Fibroblast of the aortic adventitia (primary cell): ENCODE measurements around the gene KLF13. TPM values are rescaled to one million over a fixed set of nuclear protein-coding genes. Genes with fewer than 3 reads are reported as not detected.

Experiments
- DNase-seq: peaks from one replicate; pipeline ENCODE4 v3.0.0-alpha.2; 2010; ENCODE audit warnings: low read depth
- H3K4me3 ChIP-seq: 2 replicates; pipeline ENCODE4 v1.5.1; 2011; ENCODE audit warnings: low read depth, mild to moderate bottlenecking, control low read depth, low read length, moderate library complexity
- CTCF ChIP-seq: IDR thresholded peaks from 2 replicates; pipeline ENCODE4 v1.5.1; 2011; ENCODE audit warnings: mild to moderate bottlenecking, low read length, control low read depth, inconsistent platforms; ENCODE audit not compliant: insufficient read depth
- total RNA-seq: library from RNA; depleted of rRNA; stranded (reverse); fragments of >200 nt; gene quantifications from 2 replicates; pipeline ENCODE4 v1.2.3, GENCODE V29; 2012; ENCODE audit warnings: low replicate concordance

Gene KLF13
- total RNA-seq, 1 donor, result 40.4 TPM

GRCh38 chr15:31316135-31316795 is 10.4 kb upstream of the KLF13 start:
- TF ChIP-seq CTCF, result no peak
- no peak overlapping the region for H3K4me3 ChIP-seq
- DNase-seq, result no peak

- DNase-seq, result no peak
- H3K4me3 ChIP-seq, result no peak overlapping the region
These were observed 9.6 kb upstream of the KLF13 start for GRCh38 chr15:31317017-31317416.

DNA sequence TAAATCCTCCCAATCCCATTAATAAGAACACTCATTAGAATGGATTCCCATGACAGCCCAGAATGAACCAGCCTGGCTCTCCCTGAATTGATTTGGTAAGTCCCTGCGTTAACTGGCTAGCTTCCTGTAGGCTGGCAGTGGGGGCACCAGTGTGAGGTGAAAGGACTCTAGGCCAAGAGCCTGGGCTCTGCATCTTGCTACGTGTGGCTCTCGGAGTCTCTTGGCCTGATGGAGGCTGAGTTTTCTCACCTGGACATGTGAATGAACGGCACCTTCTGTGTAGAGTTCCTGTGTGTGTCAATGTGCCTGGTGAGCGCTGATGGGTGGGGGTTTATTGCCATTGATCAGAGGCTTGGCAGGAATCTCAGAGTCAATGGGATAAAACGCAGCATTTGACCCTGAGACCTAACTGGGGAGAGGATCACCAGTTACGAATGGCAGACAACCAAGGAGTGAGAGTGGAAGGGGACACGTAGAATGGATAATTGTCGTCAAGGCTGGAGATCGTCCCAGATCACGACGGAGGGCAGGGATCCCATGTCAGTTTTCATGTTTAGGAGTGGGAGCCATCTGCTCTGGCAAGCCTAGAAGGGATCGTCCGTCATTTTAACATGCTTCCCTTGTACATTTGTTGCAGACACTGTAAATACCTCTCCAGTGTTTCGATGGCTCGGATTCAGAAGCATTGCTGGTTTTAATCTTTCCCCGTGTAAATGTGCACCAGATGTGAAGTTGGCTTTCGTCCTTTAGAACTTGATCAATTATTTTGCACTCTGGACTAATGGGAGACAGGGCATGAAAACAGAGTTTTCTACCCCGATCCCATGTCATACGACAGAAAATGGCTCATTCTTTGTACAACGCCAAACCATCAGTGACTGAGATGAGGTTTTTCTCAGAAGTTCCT is 9.0 kb upstream of the KLF13 start:
- DNase-seq, result no peak
- no peak for TF ChIP-seq CTCF
- H3K4me3 ChIP-seq, result no peak overlapping the region

More at GRCh38 chr15:31317017-31317416, 9.6 kb upstream of the KLF13 start:
- TF ChIP-seq CTCF, result no peak

GRCh38 chr15:31318429-31318828 is 8.2 kb upstream of the KLF13 start:
- DNase-seq, result no peak
- H3K4me3 ChIP-seq, result no peak overlapping the region
- no peak for TF ChIP-seq CTCF

DNA sequence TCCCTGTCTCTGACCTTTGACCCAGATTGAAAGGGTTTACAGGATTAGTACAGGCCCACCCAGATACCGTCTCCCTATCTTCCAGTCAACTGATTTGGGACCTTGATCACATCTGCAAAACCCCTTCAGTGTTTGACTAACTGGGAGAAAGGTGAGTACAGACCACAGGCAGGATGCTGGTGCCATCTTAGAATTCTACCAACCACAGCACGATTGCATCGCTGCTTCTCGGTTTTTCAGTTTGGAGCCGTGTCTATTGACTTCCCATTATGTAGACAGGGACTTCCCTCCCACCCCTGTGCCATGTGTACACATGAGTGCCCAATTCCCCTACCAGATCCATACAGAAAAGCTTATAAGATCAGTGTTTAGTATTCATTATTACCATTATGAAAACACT is 6.6 kb upstream of the KLF13 start:
- no peak overlapping the region for H3K4me3 ChIP-seq
- no peak for TF ChIP-seq CTCF
- no peak for DNase-seq

DNA sequence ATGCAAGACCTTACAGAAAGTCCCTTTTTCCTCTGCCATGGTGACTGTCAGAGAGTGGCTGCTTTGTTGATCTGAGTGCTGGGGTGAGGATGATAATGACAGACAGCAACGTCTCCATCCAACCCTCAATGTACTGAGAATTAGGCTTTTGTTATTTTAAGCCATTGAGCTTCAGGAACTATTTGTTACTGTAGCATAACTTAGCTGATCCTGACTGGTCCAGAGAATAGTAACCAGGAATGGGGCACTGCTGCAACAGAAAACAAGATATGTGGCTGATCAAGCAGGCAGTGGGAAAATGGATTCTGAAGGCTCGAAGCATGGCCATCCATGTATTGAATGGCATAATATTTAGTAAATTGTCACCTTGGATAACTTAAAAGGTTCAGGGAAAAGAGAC is 5.2 kb upstream of the KLF13 start:
- DNase-seq, result no peak
- no peak for TF ChIP-seq CTCF

More for the DNA sequence above, 5.2 kb upstream of the KLF13 start:
- H3K4me3 ChIP-seq, result no peak overlapping the region
